Nephron progenitor cell (in vitro differentiated cells): ENCODE measurements around the gene GLCCI1.

Experiments
- DNase-seq: peaks from one replicate; pipeline ENCODE4 v3.0.0; 2021
- H3K27ac Mint-ChIP-seq: 2 replicates; pipeline ENCODE4 v1.8.0; 2021; ENCODE audit warnings: mild to moderate bottlenecking, moderate library complexity, mixed read lengths
- H3K27me3 Mint-ChIP-seq: 2 replicates; pipeline ENCODE4 v1.8.0; 2021; ENCODE audit warnings: mild to moderate bottlenecking, low read depth, mixed read lengths; ENCODE audit not compliant: poor library complexity
- H3K36me3 Mint-ChIP-seq: 2 replicates; pipeline ENCODE4 v1.8.0; 2021; ENCODE audit warnings: low read depth, mixed read lengths
- H3K4me1 Mint-ChIP-seq: 2 replicates; pipeline ENCODE4 v1.8.0; 2021; ENCODE audit warnings: mixed read lengths
- H3K4me3 Mint-ChIP-seq: 2 replicates; pipeline ENCODE4 v1.8.0; 2021; ENCODE audit warnings: mild to moderate bottlenecking, moderate library complexity, mixed read lengths
- H3K9me3 Mint-ChIP-seq: 2 replicates; pipeline ENCODE4 v1.8.0; 2021; ENCODE audit warnings: mild to moderate bottlenecking, moderate library complexity, mixed read lengths
- TF ChIP-seq, protein P1 (sequence below): fragments of 200-600 bp; sonication (generic); IDR thresholded peaks from 2 replicates; pipeline ENCODE4 v1.5.0; 2021; ENCODE audit warnings: antibody characterized with exemption

Gene GLCCI1

GRCh38 chr7:8133188-8133848, 164.7 kb downstream of the GLCCI1 start:
- H3K4me1 Mint-ChIP-seq: peaks cover 33% of the 10 kb centered on the region
- no peaks in the 10 kb centered on the region for H3K9me3 Mint-ChIP-seq
- H3K27ac Mint-ChIP-seq: peak overlapping the region; percentile 48
- TF ChIP-seq, protein P1, sequence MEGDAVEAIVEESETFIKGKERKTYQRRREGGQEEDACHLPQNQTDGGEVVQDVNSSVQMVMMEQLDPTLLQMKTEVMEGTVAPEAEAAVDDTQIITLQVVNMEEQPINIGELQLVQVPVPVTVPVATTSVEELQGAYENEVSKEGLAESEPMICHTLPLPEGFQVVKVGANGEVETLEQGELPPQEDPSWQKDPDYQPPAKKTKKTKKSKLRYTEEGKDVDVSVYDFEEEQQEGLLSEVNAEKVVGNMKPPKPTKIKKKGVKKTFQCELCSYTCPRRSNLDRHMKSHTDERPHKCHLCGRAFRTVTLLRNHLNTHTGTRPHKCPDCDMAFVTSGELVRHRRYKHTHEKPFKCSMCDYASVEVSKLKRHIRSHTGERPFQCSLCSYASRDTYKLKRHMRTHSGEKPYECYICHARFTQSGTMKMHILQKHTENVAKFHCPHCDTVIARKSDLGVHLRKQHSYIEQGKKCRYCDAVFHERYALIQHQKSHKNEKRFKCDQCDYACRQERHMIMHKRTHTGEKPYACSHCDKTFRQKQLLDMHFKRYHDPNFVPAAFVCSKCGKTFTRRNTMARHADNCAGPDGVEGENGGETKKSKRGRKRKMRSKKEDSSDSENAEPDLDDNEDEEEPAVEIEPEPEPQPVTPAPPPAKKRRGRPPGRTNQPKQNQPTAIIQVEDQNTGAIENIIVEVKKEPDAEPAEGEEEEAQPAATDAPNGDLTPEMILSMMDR: no peak
- no peak for DNase-seq
- H3K36me3 Mint-ChIP-seq: no peaks in the 10 kb centered on the region
- peaks cover 3% of the 10 kb centered on the region for H3K27me3 Mint-ChIP-seq
- H3K4me3 Mint-ChIP-seq: no peak overlapping the region

- H3K36me3 Mint-ChIP-seq: no peaks in the 10 kb centered on the region
- H3K27me3 Mint-ChIP-seq: peaks cover 3% of the 10 kb centered on the region
- H3K27ac Mint-ChIP-seq: peak overlapping the region; percentile 10
- no peak for DNase-seq
- H3K4me1 Mint-ChIP-seq: peaks cover 34% of the 10 kb centered on the region
- TF ChIP-seq, protein P1: no peak
- H3K9me3 Mint-ChIP-seq: no peaks in the 10 kb centered on the region
- no peak overlapping the region for H3K4me3 Mint-ChIP-seq
These were observed 165.6 kb downstream of the GLCCI1 start for GRCh38 chr7:8134089-8134733.

DNA sequence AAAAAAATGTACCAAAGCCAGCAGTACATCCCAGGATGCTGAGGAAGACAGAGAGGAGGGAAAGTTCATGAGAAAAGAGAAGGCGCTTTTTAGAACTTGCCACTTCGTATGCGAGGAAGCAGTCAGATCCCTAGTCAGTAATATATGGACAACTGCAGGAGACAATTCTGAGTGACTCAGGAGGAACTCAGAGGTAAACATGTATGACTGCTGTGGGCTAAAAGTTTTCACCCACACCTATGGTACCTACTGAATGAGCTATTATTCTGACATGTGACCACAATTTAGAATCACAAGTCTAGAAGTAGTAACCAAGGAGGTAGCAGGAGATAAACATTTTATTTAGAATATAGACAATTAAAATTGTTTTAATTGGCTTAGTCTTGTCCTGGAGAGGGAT, 166.8 kb downstream of the GLCCI1 start:
- no peak for DNase-seq
- TF ChIP-seq, protein P1: no peak
- Mint-ChIP-seq H3K9me3 (no peaks in the 10 kb centered on the region), H3K4me1 (peaks cover 37% of the 10 kb centered on the region), H3K27me3 (peaks cover 7% of the 10 kb centered on the region), H3K36me3 (no peaks in the 10 kb centered on the region), H3K4me3 (no peak overlapping the region), H3K27ac (peak overlapping the region; percentile 91)

GRCh38 chr7:8136051-8136730, 167.6 kb downstream of the GLCCI1 start:
- Mint-ChIP-seq H3K27ac (no peak overlapping the region), H3K9me3 (no peaks in the 10 kb centered on the region), H3K27me3 (peaks cover 8% of the 10 kb centered on the region), H3K36me3 (no peaks in the 10 kb centered on the region), H3K4me1 (peaks cover 37% of the 10 kb centered on the region), H3K4me3 (no peak overlapping the region)
- DNase-seq: no peak
- TF ChIP-seq, protein P1: no peak
